Mucosa of rectum (tissue), 2 donors: ENCODE results near the gene NNT.
"Not testable (repeated sequence)": the region's sequence is repeated elsewhere in the genome, so short reads cannot be mapped to it uniquely, and the experiment has no call there.

Experiments
- H3K27ac ChIP-seq, 2 donors: one replicate each; pipeline ENCODE4 v1.7.0; 2013; ENCODE audit warnings: inconsistent platforms in 2 of 2, low read depth in 2 of 2, low read length in 2 of 2
- H3K27me3 ChIP-seq, 2 donors: one replicate each; pipeline ENCODE4 v1.7.0; 2013; ENCODE audit warnings: low read length in 2 of 2; ENCODE audit not compliant: control insufficient read depth in 2 of 2, insufficient read depth in 2 of 2
- H3K36me3 ChIP-seq, 2 donors: one replicate each; pipeline ENCODE4 v1.7.0; 2013; ENCODE audit warnings: low read length in 2 of 2; ENCODE audit not compliant: control insufficient read depth in 2 of 2, insufficient read depth in 2 of 2
- H3K4me1 ChIP-seq, 2 donors: one replicate each; pipeline ENCODE4 v1.7.0; 2013; ENCODE audit warnings: low read length in 2 of 2, mild to moderate bottlenecking in 1 of 2; ENCODE audit not compliant: control insufficient read depth in 2 of 2, insufficient read depth in 2 of 2
- H3K4me3 ChIP-seq, 2 donors: one replicate each; pipeline ENCODE4 v1.7.0; 2013; ENCODE audit warnings: low read length in 2 of 2
- H3K9ac ChIP-seq, 2 donors: one replicate each; pipeline ENCODE4 v1.7.0; 2013; ENCODE audit warnings: low read length in 2 of 2, low read depth in 1 of 2, mild to moderate bottlenecking in 1 of 2
- H3K9me3 ChIP-seq, 2 donors: one replicate each; pipeline ENCODE4 v1.7.0; 2013; ENCODE audit warnings: low read length in 2 of 2; ENCODE audit not compliant: control insufficient read depth in 2 of 2
- donor health status: healthy.
- donor health status: Normal muscosa, but diverticular disease.

The NNT gene

DNA sequence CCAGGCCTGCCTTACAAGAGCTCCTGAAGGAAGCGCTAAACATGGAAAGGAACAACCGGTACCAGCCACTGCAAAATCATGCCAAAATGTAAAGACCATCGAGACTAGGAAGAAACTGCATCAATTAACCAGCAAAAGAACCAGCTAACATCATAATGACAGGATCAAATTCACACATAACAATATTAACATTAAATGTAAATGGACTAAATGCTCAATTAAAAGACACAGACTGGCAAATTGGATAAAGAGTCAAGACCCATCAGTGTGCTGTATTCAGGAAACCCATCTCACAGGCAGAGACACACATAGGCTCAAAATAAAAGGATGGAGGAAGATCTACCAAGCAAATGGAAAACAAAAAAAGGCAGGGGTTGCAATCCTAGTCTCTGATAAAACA is 116.8 kb downstream of the NNT start:
- not testable (repeated sequence) for H3K4me1 ChIP-seq, H3K9ac ChIP-seq, H3K27ac ChIP-seq, H3K27me3 ChIP-seq, H3K4me3 ChIP-seq, H3K36me3 ChIP-seq, H3K9me3 ChIP-seq

- Histone ChIP-seq H3K4me1 (no peaks in the 10 kb centered on the region), H3K27ac (no peak overlapping the region), H3K27me3 (no peaks in the 10 kb centered on the region), H3K4me3 (no peak overlapping the region), H3K36me3 (no peaks in the 10 kb centered on the region), H3K9me3 (no peaks in the 10 kb centered on the region), H3K9ac (no peak overlapping the region)
Observed at GRCh38 chr5:43728581-43728980, 125.6 kb downstream of the NNT start.

GRCh38 chr5:43729846-43730478 is 127.0 kb downstream of the NNT start:
- H3K36me3 ChIP-seq: no peaks in the 10 kb centered on the region
- H3K4me3 ChIP-seq: no peak overlapping the region
- no peaks in the 10 kb centered on the region for H3K9me3 ChIP-seq
- H3K4me1 ChIP-seq: no peaks in the 10 kb centered on the region
- no peak overlapping the region for H3K9ac ChIP-seq
- no peaks in the 10 kb centered on the region for H3K27me3 ChIP-seq
- H3K27ac ChIP-seq: no peak overlapping the region

- H3K9ac ChIP-seq: no peak overlapping the region
- H3K27me3 ChIP-seq: no peaks in the 10 kb centered on the region
- H3K36me3 ChIP-seq: no peaks in the 10 kb centered on the region
- no peak overlapping the region for H3K4me3 ChIP-seq
- H3K9me3 ChIP-seq: no peaks in the 10 kb centered on the region
- no peaks in the 10 kb centered on the region for H3K4me1 ChIP-seq
- H3K27ac ChIP-seq: no peak overlapping the region
Observed at GRCh38 chr5:43730832-43731342, 127.9 kb downstream of the NNT start.

DNA sequence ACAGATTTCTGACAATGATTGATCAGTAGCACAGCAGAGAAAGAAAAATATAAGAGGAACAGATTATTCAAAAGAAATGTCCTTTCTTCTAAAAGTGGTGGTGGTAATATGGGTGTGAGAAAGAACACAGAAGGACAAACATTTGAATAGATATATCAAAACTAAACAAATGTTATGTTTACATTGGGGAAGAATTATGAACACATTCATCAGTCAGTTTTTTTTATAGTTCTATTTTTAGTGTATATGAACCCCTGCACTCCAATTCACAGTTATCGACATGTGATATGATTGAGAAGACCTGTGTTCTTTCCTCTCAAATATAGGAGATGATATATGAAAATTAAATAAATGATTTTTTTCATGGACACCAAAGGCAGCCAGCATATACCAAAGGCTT is 128.6 kb downstream of the NNT start:
- Histone ChIP-seq H3K27ac (no peak overlapping the region), H3K27me3 (no peaks in the 10 kb centered on the region), H3K9ac (no peak overlapping the region), H3K9me3 (no peaks in the 10 kb centered on the region), H3K4me1 (no peaks in the 10 kb centered on the region), H3K36me3 (no peaks in the 10 kb centered on the region), H3K4me3 (no peak overlapping the region)

DNA sequence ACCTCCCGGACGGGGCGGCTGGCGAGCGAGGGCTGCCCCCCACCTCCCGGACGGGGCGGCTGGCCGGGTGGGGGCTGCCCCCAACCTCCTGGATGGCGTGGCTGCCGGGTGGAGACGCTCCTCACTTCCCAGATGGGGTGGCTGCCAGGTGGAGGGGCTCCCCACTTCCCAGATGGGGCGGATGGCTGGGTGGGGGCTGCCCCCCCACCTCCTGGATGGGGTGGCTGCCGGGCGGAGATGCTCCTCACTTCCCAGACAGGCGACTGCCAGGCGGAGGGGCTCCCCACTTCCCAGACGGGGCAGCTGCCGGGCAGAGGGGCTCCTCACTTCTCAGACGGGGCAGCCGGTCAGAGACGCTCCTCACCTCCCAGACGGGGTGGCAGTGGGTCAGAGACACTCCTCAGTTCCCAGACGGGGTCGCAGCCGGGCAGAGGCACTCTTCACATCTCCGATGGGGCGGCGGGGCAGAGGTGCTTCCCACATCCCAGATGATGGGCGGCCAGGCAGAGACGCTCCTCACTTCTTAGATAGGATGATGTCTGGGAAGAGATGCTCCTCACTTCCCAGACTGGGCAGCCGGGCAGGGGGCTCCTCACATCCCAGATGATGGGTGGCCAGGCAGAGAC is 143.1 kb downstream of the NNT start:
- H3K27me3 ChIP-seq, H3K4me1 ChIP-seq: not testable (repeated sequence)

DNA sequence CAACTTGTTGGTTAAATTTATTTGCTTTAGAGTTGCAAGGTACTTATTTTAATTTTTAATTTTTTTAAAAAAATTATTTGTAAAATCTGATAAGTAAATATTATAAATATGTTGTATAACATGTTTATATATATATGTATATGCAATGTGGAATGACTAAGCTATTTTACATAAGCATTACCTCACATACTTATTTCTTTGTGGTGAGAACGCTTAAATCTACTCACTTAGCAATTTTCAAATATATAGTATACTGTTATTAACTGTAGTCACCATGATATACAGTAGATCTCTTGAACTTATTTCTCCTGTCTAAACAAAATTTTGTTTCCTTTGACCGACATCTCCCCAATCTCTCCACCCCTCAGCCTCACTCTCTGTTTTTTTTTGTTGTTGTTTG is 147.8 kb downstream of the NNT start:
- H3K36me3 ChIP-seq: no peaks in the 10 kb centered on the region
- H3K27ac ChIP-seq: no peak overlapping the region
- no peaks in the 10 kb centered on the region for H3K4me1 ChIP-seq
- no peak overlapping the region for H3K4me3 ChIP-seq
- no peaks in the 10 kb centered on the region for H3K27me3 ChIP-seq
- no peaks in the 10 kb centered on the region for H3K9me3 ChIP-seq
- H3K9ac ChIP-seq: no peak overlapping the region

More for the DNA sequence above, 143.1 kb downstream of the NNT start:
- H3K36me3 ChIP-seq, H3K9ac ChIP-seq, H3K27ac ChIP-seq, H3K9me3 ChIP-seq, H3K4me3 ChIP-seq: not testable (repeated sequence)

DNA sequence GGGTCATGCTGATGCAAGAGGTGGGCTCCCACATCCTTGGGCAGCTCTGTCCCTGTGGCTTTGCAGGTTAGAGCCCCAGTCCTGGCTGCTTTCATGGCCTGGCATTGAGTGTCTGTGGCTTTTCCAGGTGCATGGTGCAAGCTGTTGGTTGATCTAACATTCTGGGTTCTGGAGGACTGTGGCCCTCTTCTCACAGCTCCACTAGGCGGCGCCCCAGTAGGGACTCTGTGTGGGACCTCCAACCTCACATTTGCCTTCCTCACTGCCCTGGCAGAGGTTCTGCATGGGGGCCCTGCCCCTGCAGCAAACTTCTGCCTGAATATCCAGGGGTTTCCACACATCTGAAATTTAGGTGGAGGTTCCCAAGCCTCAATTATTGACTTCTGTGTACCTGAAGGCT is 150.1 kb downstream of the NNT start:
- Histone ChIP-seq H3K27ac (no peak overlapping the region), H3K36me3 (no peaks in the 10 kb centered on the region), H3K9ac (no peak overlapping the region), H3K9me3 (no peaks in the 10 kb centered on the region), H3K4me1 (no peaks in the 10 kb centered on the region), H3K27me3 (no peaks in the 10 kb centered on the region), H3K4me3 (no peak overlapping the region)
